GM18868 (cell line): ENCODE data around the gene LASP1NB.

Source experiments
- ATAC-seq: cut with Tn5 transposase; IDR thresholded peaks from one replicate; pipeline ENCODE4 v1.9.1; 2021; ENCODE audit warnings: mild to moderate bottlenecking, moderate library complexity; ENCODE audit not compliant: unreplicated experiment

LASP1NB gene

DNA sequence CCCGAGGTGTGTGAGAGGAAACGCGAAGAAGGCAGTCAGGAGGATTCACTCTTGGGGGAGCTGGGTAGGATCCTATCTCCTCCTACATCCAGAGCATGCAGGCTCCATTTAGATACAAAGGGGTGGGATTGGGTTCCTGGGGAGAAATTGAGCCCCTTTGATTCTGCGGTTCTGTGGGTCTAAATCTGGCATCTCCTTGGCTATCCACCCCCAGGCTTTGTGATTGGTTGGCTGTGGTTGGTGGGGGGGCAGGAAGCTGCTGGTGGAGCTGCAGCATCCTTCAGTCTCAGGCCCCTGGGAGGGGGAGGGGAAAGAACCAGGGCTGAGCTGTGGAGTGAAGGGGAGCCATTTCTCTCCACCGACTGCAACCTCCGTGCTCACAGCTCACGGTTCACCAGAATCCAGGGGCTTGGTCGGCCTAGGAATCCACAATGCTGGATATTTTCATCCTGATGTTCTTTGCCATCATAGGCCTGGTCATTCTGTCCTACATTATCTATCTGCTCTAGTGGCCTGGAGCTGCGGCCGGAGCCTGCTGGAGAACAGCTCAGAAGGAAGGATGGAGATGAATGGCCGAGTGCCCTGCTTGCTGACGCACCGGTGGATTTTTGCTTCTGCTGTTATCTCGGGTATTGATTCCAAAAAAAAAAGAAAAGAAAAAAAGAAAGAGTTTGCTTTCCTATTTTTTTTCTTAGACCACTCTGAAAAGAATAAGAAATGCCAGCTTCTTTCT lies at the start of gene LASP1NB:
Gene LASP1NB, plus strand, starts transcription at position 352 of the 733 bp plus-strand sequence.
- no peak for ATAC-seq

DNA sequence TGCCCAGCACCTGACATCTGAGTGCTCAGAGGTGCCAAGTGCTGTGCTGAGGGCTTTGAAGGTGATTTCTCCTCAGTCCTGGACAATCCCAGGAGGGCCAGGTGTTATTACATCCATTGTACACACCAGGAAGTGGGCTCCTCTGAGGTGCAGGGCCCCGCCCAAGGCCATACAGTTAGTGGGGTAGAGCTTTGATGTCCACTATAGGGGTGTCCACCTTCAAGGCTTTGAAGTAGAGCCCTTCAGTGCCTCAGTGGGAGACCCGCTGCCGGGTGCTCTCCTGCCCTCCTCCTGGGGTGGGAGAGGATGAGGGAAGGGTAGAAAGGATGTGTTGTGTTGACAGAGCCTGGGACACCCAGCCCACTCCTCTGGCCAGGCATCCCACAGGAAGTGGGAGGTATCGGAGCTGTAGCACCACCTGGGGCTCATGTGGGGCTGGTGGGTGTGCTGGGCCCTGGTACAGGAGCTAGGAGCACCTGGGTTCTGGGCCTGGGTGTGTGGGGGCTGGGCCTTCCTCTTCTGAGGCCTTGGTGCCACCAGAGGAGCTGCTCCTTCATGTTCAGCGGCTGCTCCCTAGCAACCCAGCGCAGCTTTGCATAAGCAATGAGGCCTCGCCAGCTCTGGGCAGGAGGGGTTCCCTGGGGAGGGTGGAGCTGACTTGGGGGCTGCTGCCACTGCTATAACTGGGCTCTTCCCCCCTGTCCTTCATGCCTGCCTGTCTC lies 48.1 kb upstream of the LASP1NB start:
- ATAC-seq: no peak

DNA sequence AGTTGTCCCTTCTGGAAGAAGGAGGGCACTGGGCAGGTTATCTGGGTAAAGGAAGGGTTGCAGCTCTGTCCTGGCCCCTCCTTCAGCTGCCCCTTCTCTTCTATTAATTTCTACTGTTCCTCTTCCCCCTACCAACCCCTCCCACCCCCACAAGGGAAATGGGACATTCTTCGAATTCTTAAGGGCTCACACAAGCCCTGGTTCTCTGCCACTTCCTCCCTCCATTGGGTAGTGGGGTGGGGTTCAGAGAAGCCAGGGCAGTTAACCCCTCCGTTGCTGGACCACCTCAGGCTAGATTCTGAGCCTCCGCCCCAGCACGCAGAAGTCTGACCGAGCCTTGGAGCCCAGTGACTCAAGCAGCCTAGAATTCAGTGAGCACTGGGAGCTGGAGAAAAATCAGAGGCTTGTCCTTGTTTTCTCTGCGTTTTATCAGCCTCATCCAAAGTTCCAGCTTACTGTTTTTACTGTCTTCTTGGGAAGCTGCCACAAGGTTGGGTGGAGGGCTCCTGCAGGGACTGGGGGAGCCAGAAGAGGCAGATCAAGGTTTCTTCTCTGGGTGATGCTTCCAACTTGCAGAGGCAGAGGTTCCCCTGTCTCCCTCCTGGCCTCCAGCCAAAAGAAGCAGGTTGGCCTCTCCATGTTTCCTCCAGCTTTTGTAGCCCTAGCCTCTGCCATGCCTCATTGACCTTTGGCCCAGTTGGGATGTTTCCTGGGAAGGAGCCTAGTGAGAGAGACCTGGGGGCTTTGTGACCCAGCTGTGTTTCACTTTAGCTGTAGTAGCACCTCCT lies 45.3 kb upstream of the LASP1NB start:
- ATAC-seq: no peak

DNA sequence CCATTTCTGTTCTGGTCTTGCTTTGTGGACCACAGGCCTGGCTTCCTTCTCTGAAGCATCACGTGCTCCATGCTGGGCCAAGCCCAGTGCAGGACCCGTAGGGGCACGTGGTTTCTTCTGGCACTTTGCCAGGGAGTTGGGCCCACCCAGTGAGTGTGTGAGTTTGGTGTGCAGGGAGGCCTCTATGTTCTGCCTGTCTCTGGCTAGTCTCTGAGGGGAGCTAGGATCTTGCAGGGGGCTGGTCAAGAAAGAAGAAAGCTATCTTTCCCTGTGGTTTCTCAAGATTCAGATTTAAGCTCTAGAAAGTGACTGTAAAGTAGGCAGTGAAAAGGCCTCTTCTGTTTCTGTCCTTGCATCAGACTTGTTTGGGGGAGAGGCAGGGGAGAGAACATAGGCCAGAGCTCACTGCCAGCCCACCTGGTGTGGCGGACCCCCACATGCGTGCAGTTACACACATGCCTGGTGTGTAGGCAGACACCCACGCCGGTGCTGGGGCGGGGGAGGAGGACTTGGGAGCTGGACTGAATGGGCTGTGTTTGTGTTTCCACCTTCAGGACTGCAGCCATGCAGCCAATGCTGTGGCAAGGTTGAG lies 43.7 kb upstream of the LASP1NB start:
- no peak for ATAC-seq

DNA sequence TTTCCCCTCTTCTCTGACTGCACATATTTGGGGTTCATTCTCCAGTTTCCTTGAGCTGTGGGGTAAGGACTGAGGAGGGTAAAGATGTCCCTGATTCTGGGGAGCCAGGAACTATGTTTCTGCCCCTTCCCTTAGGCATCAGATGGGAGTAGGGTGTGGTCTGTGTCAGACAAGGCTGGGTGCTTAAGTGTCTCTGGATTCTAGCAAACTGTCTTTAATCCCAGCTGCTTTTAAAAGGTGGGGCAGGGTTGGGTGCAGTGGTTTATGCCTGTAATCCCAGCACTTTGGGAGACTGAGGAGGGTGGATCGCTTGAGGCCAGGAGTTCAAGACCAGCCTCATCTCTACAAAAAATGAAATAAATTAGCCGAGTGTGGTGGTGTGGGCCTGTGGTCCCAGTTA lies 42.5 kb upstream of the LASP1NB start:
- no peak for ATAC-seq

DNA sequence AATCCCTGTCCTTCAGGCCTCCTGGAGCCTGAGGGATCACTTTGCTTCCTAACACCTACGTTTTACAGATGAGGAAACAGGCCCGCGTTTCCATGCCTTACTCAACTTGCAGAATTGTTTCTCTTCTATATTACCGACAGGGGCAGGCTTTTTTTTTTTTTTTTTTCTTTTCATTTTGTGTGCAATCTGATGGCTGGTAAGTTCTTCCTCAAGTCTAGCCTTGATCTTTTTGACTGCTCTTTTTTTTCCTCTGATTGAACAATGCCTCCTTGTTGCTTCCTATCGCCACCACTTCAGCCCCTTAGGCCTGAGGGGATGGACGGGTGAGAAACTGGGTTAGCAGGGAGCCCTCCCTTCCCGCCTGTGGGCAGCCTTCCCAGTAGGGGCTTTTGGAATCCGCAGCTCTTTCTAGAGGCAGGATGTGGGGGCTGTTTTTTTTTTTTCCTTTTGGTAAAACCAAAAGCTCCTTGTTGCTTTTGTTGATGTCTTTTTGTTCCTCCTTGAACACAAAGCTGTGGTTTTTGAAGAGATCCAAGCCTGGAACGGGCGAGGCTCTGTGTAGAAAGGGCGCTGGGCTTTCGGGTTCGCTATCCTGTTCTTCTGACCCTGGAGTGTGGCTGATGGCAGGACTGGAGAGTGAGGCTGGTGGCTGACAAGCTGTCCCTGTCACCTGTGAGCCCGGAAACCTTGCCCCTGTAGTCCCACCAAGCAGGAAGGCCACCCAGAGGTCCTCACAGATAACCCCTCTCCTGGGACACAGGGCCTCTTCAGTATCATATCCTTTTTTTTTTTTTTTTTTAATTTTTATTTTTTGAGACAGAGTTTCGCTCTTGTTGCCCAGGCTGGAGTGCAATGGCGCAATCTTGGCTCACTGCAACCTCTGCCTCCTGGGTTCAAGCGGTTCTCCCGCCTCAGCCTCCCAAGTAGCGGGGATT lies 41.6 kb upstream of the LASP1NB start:
- ATAC-seq: no peak

DNA sequence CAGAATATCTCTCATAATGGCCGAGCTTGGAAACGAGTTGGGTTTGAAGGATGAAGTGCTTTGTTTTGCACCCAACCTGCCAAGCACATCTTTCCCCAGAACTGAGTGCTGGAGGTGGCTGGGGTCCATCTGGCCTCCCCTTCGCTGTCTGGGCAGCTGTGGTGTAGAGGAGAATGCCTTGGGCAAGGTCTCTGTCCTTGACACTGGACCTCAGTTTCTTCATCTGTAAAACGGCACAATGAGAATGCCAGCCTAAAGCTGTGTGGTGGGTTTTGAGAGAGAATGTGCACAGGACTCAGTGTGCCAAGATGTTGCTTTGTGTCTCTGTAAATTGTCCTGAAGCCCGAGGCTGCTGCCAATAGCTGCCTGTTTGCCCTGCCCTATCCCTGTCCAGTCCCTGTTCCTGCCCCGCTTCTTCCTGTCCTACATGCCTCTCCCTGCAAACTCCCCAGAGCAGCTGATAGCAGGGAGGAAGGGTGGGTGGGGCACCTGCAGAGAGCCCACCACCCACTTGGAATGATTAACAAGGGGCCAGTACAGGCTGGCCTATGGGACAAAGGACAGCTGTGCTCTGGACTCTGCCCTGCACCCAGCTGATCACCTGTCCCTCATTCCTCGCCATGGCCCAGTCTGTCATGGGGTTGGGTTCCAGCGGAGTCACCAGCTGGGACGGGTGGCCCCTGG lies 40.2 kb upstream of the LASP1NB start:
- ATAC-seq: no peak

DNA sequence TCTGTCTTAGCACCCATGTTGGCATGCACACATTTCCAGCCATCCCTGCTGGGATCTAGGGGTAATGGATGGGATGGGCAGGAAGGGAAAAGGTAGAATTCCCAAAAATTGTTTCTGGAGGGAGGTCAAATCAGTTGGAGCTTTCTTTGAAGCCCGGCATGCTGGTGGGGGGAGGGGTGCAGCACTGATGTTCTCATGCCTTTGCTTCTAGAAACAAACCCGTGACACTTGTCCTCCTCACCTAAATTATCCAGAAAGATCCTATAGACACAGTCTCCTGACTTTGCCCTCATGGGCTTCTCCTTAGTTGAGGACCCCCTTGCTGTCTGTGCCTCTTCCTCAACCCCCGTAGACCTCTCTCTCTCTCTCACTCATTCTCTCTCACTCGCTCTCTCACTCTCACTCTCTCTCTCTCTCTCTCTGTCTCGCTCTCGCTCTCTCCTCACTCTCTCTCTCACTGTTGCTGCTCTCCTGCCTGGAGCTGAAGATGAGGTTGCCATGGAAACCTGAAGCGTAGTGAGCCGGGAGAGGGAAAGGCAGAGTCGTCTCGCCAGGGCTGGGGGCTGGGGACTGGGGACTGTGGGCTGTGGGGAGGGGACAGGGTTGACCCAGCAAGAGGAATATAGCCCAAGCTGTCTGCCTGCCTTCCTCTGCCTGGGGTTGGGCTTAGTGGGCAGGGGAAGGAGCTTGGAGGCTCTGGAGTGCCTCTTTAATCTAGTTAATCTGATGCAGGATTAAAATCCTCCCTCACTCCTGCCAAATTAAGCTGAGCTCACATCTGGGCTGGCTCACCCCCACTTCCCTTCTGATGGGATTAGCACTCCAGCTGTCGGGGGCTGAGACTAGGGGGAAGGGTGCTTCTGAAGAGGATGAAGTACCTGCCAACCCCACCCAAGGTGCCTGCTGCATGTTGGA lies 39.4 kb upstream of the LASP1NB start:
- ATAC-seq: no peak

DNA sequence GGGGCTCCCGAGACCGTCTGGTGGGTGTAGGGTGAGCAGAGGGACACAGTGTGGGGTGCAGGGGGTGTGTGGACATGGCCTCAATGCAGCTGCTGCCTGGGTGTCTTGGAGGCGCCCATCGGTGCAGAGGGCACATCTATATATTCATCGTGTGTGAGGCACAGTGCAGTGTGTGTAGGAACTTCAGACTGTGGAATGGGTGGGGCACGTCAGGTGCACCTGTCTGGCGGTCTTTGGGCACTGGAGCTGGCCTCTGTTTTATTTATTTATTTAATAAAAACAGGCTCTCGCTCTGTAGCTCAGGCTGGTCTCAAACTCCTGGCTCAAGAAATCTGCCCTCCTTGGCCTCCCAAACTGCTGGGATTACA lies 38.8 kb upstream of the LASP1NB start:
- ATAC-seq: no peak

DNA sequence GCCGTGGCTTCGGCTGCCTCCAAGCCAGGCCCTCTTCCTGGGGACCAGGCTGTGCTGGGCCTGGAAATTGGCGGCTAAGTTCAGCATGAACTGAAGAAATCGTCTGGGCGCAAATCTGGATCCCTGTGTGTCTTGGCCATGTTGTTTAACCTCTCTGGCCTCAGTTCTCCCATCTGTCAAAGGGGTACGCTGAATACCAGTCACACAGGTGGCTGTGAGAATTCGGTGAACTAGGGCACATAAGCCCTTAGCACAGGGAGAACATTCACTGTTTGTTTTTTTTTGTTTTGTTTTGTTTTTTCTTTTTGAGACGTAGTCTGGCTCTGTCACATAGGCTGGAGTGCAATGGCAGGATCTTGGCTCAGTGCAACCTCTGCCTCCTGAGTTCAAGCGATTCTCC lies 36.6 kb upstream of the LASP1NB start:
- ATAC-seq: no peak

DNA sequence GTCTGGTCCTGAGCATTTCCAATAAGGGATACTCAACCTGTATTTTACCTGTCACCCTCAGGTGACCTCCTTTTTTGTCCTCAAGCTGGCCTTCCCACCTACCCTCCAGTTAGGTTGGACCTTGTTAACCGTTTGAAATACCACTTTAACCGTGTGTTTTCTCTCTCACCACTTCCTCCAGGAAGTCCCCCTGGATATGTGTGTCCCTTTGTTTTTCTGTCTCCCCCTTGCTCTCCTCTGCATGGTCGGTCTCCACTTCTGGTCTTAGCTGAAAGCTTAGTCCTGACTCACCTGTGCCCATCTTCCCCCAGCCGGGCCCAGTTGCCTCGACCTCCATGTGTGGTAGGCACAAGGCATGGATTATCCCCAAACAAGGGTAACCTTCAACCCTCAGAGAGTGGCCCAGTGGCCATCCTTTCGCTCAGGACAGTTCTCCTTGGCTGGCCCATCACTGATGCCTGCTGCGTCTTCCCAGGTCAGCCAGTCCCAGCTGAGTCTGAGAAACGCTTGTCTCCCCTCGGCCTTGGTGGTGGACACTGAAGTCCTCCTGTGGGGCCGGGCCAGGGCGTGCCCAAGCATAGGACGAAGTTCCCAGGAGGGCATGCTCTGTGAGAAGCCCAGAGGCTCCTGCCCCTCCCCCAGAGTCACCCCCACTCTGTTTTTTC lies 35.5 kb upstream of the LASP1NB start:
- no peak for ATAC-seq

DNA sequence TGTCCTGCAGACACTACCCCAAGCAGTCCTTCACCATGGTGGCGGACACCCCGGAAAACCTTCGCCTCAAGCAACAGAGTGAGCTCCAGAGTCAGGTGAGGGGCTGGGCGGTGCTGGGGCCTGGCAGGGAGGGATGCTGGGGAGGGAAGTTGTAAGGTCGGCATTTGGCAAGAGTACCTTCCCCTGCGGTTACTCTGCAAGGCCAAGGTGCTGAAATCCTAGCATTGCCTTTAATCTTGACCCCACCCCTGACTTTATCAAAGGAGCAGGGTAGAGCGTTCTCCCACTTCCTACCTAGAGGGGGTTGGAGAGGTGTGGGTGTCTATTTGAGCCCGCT lies 35.0 kb upstream of the LASP1NB start:
- no peak for ATAC-seq

DNA sequence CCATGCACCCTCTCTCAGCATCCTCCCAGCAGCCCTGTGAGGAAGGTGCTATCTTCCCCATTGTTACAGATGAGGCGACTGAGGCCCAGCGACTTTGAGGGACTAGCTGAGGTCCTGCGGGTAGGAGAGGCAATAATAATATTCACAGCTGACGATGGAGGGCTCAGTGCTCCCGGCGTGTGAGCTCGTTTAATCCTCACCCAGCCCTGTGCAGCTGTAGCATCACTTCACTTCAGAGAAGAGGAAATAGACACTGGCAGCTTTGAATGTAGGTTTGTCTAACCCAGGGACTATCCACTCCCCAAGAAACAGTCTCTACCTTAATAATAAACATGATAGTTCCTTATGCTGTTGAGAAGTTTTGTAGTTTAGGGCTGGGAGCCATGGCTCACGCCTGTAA lies 34.0 kb upstream of the LASP1NB start:
- no peak for ATAC-seq

DNA sequence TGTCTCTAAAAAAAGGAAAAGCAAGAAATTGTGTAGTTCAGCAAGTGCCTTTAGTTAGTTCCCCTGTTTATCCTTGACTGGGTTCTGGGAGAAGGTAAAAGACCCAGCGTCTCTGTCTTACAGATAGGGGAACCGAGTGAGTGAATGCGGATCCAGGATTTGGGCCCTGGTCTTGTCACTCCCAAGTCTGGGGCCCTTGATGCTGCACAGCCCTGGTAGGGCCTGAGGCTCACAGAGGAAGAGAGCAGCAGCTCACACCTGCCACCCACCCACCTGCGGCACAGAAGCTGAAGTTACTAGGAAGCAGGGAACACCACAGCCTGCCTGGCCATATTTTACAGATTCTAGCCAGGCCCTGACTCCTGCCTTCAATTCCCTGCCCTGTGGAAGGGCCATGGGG lies 33.3 kb upstream of the LASP1NB start:
- no peak for ATAC-seq

DNA sequence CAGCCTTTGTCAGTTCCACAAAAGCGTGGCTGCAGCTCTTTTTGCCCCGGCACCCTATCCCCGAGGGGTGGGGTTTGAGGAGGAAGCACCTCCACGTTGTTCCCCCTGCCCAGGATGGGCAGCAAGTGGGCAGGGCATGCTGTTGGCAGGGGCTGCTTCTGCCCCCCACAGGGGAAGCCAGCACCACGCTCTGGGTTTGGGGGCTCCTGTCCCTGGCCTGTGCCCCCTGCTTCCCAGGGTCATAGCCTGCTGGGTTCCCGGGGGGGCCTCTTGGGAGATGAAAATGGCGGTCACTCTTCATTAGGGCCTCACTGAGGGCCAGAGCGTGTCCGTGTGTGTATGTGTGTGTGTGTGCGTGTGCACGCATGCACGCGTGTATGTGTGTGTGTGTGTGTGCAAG lies 32.8 kb upstream of the LASP1NB start:
- no peak for ATAC-seq

DNA sequence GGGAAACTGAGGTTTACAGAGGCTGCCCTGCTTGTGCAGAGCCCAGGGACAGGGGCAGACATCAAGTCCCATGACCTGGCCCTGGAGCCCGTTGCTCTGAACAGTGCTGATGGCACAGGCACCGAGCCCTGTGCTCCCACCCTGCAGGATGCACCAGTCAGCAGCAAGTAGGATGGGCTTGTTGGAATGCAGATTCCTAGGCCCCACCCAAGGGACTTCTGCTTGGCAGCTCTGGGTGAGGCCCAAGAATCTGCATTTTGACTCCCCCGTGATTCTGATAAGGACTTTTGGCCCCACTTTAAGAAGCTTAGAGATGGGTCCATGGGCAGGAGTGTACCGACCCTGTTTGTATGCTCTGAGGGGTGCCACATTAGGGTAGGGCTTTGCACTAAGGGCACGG lies 32.3 kb upstream of the LASP1NB start:
- no peak for ATAC-seq

DNA sequence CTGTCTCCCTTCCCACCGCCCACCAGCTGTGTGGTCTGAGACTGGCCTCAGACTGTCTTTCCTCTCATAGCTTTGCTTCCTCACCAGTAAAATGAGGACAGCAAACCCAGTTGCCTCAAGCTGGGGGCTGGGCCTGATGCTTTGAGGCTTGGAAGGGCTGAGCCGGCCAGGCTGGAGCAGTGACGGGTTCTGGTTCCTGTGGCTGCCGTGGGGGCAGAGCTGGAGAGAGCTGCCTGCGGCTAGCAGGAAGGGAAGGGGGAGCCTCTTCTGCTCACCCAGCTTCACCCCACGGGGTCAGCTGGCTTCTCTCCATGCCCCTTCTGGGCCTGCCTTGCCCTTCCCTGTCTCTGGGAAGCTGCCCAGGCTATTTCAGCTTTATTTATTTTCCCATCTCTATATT lies 31.8 kb upstream of the LASP1NB start:
- ATAC-seq: no peak

DNA sequence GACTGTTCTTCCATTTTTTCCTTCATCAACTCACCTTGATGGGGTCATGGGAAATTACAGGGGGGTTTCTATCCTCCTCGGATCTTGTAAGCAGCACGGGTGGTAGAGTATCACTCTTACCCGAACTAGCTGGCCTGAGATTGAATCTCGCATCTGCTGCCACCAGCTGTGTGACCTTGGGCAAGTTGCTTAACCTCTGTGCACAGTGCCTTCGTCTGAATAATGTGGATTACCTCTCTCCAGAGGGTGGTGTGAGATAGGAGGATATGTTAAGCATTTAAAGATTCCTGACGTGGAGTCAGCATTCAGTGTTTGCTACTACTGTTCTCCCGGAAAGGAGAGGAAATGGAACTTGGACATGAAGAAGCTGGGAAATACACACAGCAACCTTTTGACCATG lies 31.1 kb upstream of the LASP1NB start:
- ATAC-seq: no peak
